HG03565 (cell line): ENCODE results near the gene WAS.
"Not testable (repeated sequence)": the region's sequence is repeated elsewhere in the genome, so short reads cannot be mapped to it uniquely, and the experiment has no call there.

Experiments
- ATAC-seq: cut with Tn5 transposase; IDR thresholded peaks from one replicate; pipeline ENCODE4 v1.9.1; 2021; ENCODE audit warnings: mild to moderate bottlenecking, moderate library complexity; ENCODE audit not compliant: unreplicated experiment

WAS gene

DNA sequence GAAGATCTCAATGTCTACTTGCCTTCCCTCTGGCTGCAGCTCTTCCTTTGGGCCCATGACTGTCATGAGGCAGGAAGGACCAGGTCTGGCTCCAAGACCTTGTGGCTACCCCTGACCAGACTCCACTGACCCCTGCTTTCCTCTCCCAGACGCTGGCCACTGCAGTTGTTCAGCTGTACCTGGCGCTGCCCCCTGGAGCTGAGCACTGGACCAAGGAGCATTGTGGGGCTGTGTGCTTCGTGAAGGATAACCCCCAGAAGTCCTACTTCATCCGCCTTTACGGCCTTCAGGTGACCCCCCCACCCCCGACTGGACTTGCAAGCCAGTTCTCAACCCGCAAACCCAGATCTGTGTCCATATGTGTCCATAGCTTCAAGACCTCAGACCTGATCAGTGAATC is 535 bp downstream of the WAS start:
- ATAC-seq: no peak

GRCh38 chrX:48685416-48685815 is 1.8 kb downstream of the WAS start:
- ATAC-seq: no peak

- no peak for ATAC-seq
These were observed 5.0 kb downstream of the WAS start for GRCh38 chrX:48688531-48689150.

DNA sequence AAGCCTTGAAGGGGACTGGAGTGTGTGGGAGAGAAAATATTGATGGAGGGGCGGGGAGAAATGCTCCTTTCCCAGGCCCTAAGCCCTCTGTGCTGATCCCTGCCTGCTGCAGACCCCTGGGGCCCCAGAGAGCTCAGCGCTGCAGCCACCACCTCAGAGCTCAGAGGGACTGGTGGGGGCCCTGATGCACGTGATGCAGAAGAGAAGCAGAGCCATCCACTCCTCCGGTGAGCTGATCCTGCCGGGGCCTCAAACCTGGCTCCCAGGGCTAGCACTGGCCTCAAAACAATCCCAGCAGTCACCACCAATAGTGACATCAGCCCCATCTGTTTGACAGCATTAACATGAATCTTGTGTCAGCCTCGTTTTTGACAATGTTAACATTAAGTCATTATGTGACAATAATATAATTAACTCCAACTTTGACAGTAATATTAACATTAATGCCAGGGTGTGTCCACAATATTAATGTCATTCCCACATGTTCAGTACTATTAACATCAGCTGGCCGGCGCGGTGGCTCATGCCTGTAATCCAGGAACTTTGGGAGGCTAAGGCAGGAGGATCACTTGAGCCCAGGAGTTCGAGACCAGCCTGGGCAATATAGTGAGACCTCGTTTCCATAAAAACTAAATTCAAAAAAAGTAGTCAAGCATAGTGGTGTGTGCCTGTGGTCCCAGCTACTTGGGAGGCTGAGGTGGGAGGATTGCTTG is 5.8 kb downstream of the WAS start:
- ATAC-seq: no peak

DNA sequence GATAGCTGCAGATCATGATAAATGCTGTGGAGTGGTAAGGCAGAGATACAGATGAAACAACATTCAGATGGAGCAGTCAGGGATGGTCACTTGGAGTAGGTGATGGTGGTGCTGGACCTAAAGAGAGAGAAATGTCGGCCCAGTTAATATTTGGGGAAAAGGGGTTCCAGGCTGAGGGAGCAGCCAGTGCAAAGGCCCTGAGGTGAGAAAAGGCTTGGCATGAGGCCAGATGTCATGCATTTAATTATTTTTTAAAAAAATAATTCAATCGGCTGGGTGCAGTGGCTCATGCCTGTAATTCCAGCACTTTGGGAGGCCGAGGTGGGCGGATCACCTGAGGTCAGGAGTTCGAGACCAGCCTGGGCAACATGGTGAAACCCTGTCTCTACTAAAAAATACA is 8.1 kb downstream of the WAS start:
- not testable (repeated sequence) for ATAC-seq

- no peak for ATAC-seq
These were observed 11.4 kb downstream of the WAS start for GRCh38 chrX:48694776-48695533.

GRCh38 chrX:48695534-48695896 is 11.9 kb downstream of the WAS start:
- no peak for ATAC-seq

- ATAC-seq: no peak
These were observed 12.3 kb downstream of the WAS start for GRCh38 chrX:48695925-48696300.

DNA sequence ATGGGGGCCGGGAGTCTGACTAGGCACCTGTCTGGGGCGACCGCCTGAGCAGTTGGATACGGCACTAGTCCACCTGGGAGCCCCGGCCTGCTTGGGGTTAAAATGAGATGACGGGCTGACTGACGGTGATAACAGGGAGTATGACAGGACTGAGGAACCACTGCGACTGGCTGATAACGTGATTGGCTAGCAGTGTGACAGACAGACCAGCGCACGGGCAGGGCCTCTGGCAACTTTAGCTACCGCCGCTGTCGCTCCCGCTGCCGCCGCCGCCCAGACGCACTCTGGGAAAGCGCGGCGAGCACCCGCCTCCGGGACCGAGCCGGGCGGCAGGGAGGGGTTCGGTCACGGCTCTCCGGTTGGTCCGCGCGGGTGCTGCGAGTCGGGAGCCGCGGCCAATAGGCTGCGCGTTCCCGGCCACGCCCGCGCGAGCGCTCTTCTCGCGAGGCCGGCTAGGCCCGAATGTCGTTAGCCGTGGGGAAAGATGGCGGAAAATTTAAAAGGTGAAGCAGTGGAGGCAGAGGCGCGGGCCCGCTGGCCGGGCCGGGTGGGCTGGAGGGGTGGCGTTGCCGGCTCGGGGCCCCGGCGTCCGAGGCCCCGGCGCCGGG is 12.8 kb downstream of the WAS start, which contains the start of gene SUV39H1:
SUV39H1 (plus strand) TSS at position 434 of the 608 bp plus-strand sequence; CDS start at position 485, 51 bp downstream.
- peak; percentile 86 for ATAC-seq

DNA sequence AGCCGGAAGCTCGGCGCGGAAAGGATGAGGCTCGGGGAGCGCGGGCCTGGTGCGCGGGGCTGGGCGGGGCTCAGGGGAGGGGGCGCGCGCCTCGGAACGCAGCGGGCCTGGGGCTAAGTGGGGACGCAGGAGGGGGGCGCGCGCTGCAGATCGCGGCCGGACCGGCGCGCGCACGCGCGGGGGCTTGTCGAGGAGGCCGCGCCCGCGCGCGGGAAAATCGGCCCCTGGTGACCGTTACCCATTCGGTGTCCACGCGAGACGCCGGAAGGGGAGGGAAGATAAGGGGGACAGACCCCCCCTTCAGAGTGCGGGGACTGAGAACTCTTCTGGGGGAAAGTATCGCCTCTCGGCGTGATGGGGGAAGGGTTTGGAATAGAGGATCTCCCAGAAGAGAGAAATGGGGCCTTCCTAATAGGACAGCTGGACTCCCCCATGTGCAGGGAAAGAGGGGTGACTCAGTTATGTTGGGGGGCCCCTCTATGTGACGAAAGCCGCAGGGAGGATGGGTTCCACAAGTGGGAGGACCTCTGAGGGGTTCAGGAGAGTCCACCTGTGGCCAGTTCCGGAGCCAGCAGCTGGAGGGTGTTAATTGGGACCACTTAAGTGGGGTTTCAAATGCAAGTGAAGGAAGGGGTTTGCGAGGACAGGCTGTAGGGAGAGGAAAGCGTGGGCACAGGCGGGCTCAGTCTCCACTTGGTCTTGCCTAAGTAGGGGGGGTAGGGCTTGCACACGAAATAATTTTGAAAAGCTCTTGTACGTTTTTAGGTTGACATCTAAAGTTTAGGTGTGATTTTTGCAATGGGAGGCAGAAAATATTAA is 13.5 kb downstream of the WAS start:
- ATAC-seq: peak; percentile 11

DNA sequence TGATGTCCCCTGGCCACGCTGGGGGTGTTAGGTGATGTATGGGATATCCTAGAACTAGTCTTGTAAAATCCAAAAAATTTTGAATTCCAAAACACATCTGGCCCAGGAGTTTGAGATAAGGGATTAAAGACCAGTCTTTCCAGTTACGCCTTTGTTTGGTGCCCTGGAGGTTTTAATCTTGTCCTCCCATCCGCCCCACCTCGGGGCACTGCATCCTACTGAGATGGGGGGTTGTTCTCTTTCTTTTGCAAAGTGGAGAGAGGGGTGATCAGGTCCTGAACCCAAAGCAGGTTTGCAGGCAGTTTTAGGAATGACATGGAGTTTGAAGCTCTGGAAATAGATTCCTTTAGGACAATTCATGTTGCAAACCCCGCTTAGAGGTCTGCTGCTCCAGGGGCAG is 14.7 kb downstream of the WAS start:
- no peak for ATAC-seq

DNA sequence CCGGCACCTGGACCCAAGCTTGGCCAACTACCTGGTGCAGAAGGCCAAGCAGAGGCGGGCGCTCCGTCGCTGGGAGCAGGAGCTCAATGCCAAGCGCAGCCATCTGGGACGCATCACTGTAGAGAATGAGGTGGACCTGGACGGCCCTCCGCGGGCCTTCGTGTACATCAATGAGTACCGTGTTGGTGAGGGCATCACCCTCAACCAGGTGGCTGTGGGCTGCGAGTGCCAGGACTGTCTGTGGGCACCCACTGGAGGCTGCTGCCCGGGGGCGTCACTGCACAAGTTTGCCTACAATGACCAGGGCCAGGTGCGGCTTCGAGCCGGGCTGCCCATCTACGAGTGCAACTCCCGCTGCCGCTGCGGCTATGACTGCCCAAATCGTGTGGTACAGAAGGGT is 16.6 kb downstream of the WAS start:
- no peak for ATAC-seq

- ATAC-seq: no peak
These were observed 17.5 kb downstream of the WAS start for GRCh38 chrX:48700951-48701653.

DNA sequence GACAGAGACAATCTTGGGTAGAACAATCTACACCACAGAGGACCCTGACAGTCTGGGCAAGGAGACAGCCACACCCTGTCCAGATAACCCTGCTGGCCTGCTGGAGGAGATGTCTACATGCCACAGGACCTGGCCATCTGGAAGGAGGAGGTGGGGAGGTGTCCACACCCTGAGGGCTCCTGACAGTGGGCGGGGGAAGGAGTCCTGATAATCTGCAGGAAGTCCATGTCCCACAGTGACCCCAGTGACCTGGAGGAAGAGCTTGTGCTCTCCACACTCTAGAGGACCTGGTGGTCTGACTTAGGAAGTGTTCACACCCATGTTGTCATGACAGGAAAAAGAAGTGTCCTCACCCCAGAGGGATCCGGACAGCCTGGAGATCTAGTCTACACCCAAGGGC is 18.4 kb downstream of the WAS start:
- ATAC-seq: no peak

- ATAC-seq: no peak
These were observed 19.1 kb downstream of the WAS start for GRCh38 chrX:48702716-48703115.

DNA sequence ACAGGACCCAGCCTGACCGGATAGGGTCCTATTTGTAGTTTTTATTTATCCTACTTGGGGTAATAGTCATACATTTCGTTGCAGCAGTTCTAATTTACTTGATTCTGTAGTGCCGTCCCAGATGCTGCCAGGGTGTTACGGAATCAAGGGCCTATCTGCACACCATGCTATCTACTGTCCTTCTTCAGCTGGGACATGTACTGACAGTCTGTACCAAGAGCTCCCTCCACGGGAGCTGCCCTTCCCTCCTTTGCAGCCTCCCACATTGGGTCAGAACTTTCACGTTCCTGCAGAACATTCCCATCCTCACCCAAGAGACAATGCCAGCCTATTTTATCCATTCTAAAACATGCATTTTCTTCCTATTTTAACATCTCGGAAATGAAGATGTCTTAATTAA is 19.6 kb downstream of the WAS start:
- ATAC-seq: no peak

DNA sequence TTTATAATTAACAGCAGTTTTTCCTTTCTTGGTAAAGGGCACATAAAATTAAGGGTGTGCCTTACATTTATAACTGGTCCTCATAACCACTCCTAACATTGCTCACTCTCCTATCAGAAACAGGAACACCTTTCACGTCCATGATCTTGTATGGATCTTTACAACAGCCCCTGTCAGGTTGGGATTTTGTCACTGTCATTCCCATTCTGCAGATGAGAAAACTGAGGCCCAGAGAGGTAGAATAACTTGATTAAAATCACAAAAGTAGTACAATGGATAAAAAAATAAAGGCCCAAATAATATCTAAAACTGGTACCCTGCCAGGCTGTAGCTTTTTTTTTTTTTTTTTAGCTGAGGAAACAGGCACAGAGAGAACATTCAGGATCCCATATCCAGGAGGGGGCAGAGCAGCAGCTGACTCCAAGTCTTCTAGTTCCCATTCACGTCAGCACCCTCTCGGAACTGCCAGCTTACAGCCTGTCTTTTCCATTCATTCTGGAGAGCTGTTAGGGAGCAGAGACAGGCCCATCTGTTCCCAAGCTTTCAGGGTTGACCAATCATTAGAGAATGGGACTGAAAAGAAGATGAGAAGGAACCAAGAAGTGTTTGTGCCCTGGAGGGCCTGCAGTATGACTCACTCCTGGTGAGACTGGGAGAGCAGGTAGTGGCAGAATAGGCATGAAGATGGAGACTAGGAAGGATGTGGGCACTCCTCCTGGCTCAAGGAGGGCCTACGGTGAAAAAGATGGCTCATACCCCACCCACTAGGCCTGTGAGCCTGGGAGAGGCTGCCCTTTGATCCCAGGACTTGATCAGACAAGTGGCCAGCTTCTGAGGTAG is 20.3 kb downstream of the WAS start:
- no peak for ATAC-seq

GRCh38 chrX:48705871-48706270 is 22.3 kb downstream of the WAS start:
- ATAC-seq: no peak

GRCh38 chrX:48709522-48710112 is 26.0 kb downstream of the WAS start:
- ATAC-seq: no peak
